ENCODE results near the gene SPOUT1. TPM values are rescaled to one million over a fixed set of nuclear protein-coding genes. Genes with fewer than 3 reads are reported as not detected.

SPOUT1 gene
- total and polyA plus RNA-seq, 10 of the 15 experiments (the other 5 are each of a cell fraction or from before 2014, with no cell fraction given) = 5.7 to 95.0 (median 40.6) TPM

GRCh38 chr9:128774804-128775203, 54.8 kb downstream of the SPOUT1 start:
- ChIA-PET SMC1A (ENCODE audit: uncharacterized antibody, unreplicated experiment) (no interaction called here), RAD21 (ENCODE audit: unreplicated experiment) (interaction anchor here (0.7 kb wide), 1 partner anchor 873 kb away, joined by 3 read pairs; no protein-coding TSS in a partner anchor), POLR2A (interaction anchor here (0.7 kb wide), 1 partner anchor 105 kb away, joined by 3 read pairs; no protein-coding TSS in a partner anchor), CTCF (no interaction called here)
- DNase-seq (ENCODE audit: low read depth, low spot score) = no peak
- no TSS peak for BruUV-seq (replicated peaks)
- no peaks in the 10 kb centered on the region for H3K4me1 ChIP-seq (ENCODE audit: control insufficient read depth, insufficient read depth, low read length)
- H3K27me3 ChIP-seq (replicated peaks in 1 of 2; ENCODE audit: control insufficient read depth in 2 of 2, insufficient read depth in 2 of 2, low read length in 1 of 2) = no peaks in the 10 kb centered on the region
- H4K20me1 ChIP-seq (ENCODE audit: control insufficient read depth, insufficient read depth) = no peaks in the 10 kb centered on the region
- no peak overlapping the region for H3K27ac ChIP-seq (ENCODE audit: control insufficient read depth, insufficient read depth)
- peaks cover 3% of the 10 kb centered on the region; the same call in 2 of the 3 replicates for H3K9me3 ChIP-seq (replicated peaks; ENCODE audit: control insufficient read depth, insufficient read depth, low read length)
- in situ Hi-C loops (cut with MboI) = no loop called here
- 88% methylated on average over 1 of the region's 1 CpG for WGBS (ENCODE audit: insufficient coverage, insufficient replicate concordance, low lambda C conversion rate, missing lambda C conversion rate)
- no peak overlapping the region for H3K9ac ChIP-seq (ENCODE audit: control insufficient read depth, insufficient read depth, low read length)
- no peak overlapping the region for H2AFZ ChIP-seq (ENCODE audit: control insufficient read depth, low read depth, low read length)
- no peak for FAIRE-seq
- intact Hi-C loops (cut with micrococcal nuclease; ENCODE audit: unreplicated experiment) = loop anchor here (10.0 kb wide), 1 partner anchor 120 kb away; the partner anchor contains the start of gene DYNC2I2
- no peak for ATAC-seq
- no peak overlapping the region for H3K4me3 ChIP-seq
- H3K4me2 ChIP-seq (ENCODE audit: control insufficient read depth, insufficient read depth) = no peak overlapping the region
- no peaks in the 10 kb centered on the region for H3K36me3 ChIP-seq (ENCODE audit: control insufficient read depth in 2 of 2, insufficient read depth in 2 of 2, low read length in 1 of 2)
- peaks cover 4% of the 10 kb centered on the region for H3K79me2 ChIP-seq (ENCODE audit: control insufficient read depth, insufficient read depth, low read length)
- TF ChIP-seq IRF5 (IDR thresholded peaks at IDR 0.05; ENCODE audit: borderline replicate concordance) (no peak), E2F8 (IDR thresholded peaks at IDR 0.05; ENCODE audit: low read depth, partially characterized antibody) (no peak), ZBTB4 (CRISPR knock-in tag; IDR thresholded peaks at IDR 0.05) (no peak), IRF4 (IDR thresholded peaks at IDR 0.05; ENCODE audit: low read depth, low read length) (no peak), EGR1 (IDR thresholded peaks at IDR 0.05; ENCODE audit: borderline replicate concordance in 1 of 2, low read depth in 2 of 2, low read length in 2 of 2) (no peak), RAD21 (IDR thresholded peaks at IDR 0.05; ENCODE audit: insufficient read depth, low read depth, low read length) (no peak), TCF3 (IDR thresholded peaks at IDR 0.05; ENCODE audit: borderline replicate concordance, insufficient read depth, low read depth, low read length) (no peak), JUNB (IDR thresholded peaks at IDR 0.05) (no peak), ZBTB11 (CRISPR knock-in tag; IDR thresholded peaks at IDR 0.05) (no peak), USF1 (IDR thresholded peaks at IDR 0.05; ENCODE audit: borderline replicate concordance, extremely low read length, insufficient read depth, low read depth, low read length) (no peak)

Measured in GM12878 (cell line).